ENCODE measurements around the gene TGOLN2. TPM values are rescaled to one million over a fixed set of nuclear protein-coding genes. Genes with fewer than 3 reads are reported as not detected.

Gene TGOLN2
- total and polyA plus RNA-seq, 4 donors = 56.7 to 114 (median 67.5) TPM

DNA sequence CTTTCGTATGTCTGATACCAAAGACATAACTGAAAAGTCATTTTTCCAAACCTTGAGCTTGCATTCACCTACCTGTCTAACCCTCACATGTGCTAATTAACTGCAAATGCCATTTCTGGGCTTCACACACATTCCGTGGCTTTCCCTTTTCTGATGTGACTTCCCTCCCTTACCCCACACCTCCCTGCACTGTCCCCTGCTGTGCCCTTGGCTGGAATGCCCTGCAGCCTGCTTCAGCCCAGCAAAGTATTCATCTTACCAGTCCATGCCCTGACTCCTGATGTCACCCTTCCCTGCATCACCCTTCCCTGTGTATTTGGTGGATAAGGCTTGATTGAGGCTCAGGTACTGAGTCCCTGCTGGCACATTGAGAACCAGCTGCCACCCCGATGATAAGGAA is 14.4 kb upstream of the TGOLN2 start:
- Histone ChIP-seq H3K27me3 (ENCODE audit: control insufficient read depth in 4 of 4, insufficient read depth in 4 of 4, low read length in 3 of 4) (no peaks in the 10 kb centered on the region), H3K9ac (ENCODE audit: low read depth in 1 of 2, low read length in 2 of 2) (no peak overlapping the region), H3K9me3 (ENCODE audit: control insufficient read depth in 4 of 4, low read length in 3 of 4) (no peaks in the 10 kb centered on the region), H3K4me3 (ENCODE audit: low read depth in 1 of 3, low read length in 3 of 3) (no peak overlapping the region), H3K27ac (ENCODE audit: low read depth in 1 of 2, low read length in 2 of 2) (no peak overlapping the region), H3K36me3 (ENCODE audit: control insufficient read depth in 4 of 4, insufficient read depth in 3 of 4, low read depth in 1 of 4, low read length in 3 of 4) (peaks cover 5 to 39% (median 28%) of the 10 kb centered on the region in 4 donors), H3K4me1 (ENCODE audit: control insufficient read depth in 4 of 4, insufficient read depth in 4 of 4, low read length in 3 of 4) (peaks cover 0 to 15% (median 10%) of the 10 kb centered on the region in 4 donors)
- 92% methylated on average over 3 of the region's 3 CpGs for WGBS
- TF ChIP-seq, protein P1, sequence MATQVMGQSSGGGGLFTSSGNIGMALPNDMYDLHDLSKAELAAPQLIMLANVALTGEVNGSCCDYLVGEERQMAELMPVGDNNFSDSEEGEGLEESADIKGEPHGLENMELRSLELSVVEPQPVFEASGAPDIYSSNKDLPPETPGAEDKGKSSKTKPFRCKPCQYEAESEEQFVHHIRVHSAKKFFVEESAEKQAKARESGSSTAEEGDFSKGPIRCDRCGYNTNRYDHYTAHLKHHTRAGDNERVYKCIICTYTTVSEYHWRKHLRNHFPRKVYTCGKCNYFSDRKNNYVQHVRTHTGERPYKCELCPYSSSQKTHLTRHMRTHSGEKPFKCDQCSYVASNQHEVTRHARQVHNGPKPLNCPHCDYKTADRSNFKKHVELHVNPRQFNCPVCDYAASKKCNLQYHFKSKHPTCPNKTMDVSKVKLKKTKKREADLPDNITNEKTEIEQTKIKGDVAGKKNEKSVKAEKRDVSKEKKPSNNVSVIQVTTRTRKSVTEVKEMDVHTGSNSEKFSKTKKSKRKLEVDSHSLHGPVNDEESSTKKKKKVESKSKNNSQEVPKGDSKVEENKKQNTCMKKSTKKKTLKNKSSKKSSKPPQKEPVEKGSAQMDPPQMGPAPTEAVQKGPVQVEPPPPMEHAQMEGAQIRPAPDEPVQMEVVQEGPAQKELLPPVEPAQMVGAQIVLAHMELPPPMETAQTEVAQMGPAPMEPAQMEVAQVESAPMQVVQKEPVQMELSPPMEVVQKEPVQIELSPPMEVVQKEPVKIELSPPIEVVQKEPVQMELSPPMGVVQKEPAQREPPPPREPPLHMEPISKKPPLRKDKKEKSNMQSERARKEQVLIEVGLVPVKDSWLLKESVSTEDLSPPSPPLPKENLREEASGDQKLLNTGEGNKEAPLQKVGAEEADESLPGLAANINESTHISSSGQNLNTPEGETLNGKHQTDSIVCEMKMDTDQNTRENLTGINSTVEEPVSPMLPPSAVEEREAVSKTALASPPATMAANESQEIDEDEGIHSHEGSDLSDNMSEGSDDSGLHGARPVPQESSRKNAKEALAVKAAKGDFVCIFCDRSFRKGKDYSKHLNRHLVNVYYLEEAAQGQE (IDR thresholded peaks at IDR 0.05) = no peak
- TF ChIP-seq HNF4A (conservative IDR thresholded peaks at IDR 0.05) (no peak), EGR1 (IDR thresholded peaks at IDR 0.05; ENCODE audit: low read depth in 2 of 2) (no peak), NR2F2 (IDR thresholded peaks at IDR 0.05) (no peak), FOXA2 (IDR thresholded peaks at IDR 0.05) (no peak), HNF4G (IDR thresholded peaks at IDR 0.05) (no peak), FOXA1 (IDR thresholded peaks at IDR 0.05) (no peak), TAF1 (conservative IDR thresholded peaks at IDR 0.05) (no peak)
- TF ChIP-seq, protein P2, sequence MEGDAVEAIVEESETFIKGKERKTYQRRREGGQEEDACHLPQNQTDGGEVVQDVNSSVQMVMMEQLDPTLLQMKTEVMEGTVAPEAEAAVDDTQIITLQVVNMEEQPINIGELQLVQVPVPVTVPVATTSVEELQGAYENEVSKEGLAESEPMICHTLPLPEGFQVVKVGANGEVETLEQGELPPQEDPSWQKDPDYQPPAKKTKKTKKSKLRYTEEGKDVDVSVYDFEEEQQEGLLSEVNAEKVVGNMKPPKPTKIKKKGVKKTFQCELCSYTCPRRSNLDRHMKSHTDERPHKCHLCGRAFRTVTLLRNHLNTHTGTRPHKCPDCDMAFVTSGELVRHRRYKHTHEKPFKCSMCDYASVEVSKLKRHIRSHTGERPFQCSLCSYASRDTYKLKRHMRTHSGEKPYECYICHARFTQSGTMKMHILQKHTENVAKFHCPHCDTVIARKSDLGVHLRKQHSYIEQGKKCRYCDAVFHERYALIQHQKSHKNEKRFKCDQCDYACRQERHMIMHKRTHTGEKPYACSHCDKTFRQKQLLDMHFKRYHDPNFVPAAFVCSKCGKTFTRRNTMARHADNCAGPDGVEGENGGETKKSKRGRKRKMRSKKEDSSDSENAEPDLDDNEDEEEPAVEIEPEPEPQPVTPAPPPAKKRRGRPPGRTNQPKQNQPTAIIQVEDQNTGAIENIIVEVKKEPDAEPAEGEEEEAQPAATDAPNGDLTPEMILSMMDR (IDR thresholded peaks at IDR 0.05; ENCODE audit: low read depth, low read length, missing input control) = no peak
- TF ChIP-seq, protein P3, sequence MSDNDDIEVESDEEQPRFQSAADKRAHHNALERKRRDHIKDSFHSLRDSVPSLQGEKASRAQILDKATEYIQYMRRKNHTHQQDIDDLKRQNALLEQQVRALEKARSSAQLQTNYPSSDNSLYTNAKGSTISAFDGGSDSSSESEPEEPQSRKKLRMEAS (IDR thresholded peaks at IDR 0.05) = no peak
- no peak for DNase-seq (ENCODE audit: low spot score)

DNA sequence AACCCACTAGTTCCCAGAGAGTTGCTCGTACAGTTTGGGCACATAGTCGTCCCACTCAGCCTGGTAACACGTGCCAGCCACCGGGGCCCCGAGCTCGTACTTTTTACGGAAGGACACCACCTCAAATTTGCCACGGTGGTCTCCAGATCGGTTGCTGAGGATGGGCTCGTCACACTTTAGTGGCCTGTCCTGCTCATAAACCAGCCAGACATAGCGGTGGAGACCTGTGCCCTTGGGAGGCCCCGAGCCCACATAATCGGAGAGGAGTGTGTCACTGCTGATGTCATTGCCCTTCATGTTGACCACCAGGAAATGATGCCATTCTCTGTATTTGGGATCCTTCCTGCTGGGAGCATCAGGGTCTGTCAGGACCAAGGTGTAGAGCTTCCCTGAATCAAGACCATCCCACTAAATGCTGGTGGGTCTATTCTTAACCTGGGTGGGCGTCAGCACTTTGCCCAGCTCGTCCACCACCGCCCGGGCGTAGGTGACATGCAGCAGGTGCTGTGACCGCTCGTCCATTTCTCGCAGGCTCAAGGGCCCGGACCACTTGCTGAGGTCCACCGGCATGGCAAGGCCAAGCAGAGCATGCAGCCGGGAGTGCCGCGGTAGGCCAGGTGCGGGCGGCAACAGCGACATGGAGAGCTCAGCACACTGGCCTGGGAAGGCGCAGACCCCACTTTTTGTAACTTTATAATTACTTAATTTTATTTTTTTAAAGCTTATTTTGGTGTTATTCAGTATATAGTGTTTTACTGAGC is 13.7 kb upstream of the TGOLN2 start:
- H3K4me3 ChIP-seq (ENCODE audit: low read depth in 1 of 3, low read length in 3 of 3) = no peak overlapping the region
- no peaks in the 10 kb centered on the region for H3K27me3 ChIP-seq (ENCODE audit: control insufficient read depth in 4 of 4, insufficient read depth in 4 of 4, low read length in 3 of 4)
- 96% methylated on average over 30 of the region's 30 CpGs for WGBS
- peaks cover 0 to 15% (median 10%) of the 10 kb centered on the region in 4 donors for H3K4me1 ChIP-seq (ENCODE audit: control insufficient read depth in 4 of 4, insufficient read depth in 4 of 4, low read length in 3 of 4)
- H3K9me3 ChIP-seq (ENCODE audit: control insufficient read depth in 4 of 4, low read length in 3 of 4) = no peaks in the 10 kb centered on the region
- TF ChIP-seq HNF4A (conservative IDR thresholded peaks at IDR 0.05) (no peak), RXRA (IDR thresholded peaks at IDR 0.05) (no peak), FOXA2 (IDR thresholded peaks at IDR 0.05) (no peak), EGR1 (IDR thresholded peaks at IDR 0.05; ENCODE audit: low read depth in 2 of 2) (no peak), HNF4G (IDR thresholded peaks at IDR 0.05) (no peak), RAD21 (IDR thresholded peaks at IDR 0.05) (no peak), JUND (IDR thresholded peaks at IDR 0.05) (no peak), YY1 (IDR thresholded peaks at IDR 0.05) (no peak)
- TF ChIP-seq, protein P4, sequence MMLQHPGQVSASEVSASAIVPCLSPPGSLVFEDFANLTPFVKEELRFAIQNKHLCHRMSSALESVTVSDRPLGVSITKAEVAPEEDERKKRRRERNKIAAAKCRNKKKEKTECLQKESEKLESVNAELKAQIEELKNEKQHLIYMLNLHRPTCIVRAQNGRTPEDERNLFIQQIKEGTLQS (IDR thresholded peaks at IDR 0.05) = no peak
- TF ChIP-seq, protein P1 (IDR thresholded peaks at IDR 0.05) = no peak
- no peak overlapping the region for H3K27ac ChIP-seq (ENCODE audit: low read depth in 1 of 2, low read length in 2 of 2)
- DNase-seq (ENCODE audit: low spot score) = no peak
- no peak overlapping the region for H3K9ac ChIP-seq (ENCODE audit: low read depth in 1 of 2, low read length in 2 of 2)
- H3K36me3 ChIP-seq (ENCODE audit: control insufficient read depth in 4 of 4, insufficient read depth in 3 of 4, low read depth in 1 of 4, low read length in 3 of 4) = peaks cover 5 to 34% (median 22%) of the 10 kb centered on the region in 4 donors
